HG03439 (cell line): ENCODE data around the gene BCL2.

Experiments used
- ATAC-seq: cut with Tn5 transposase; IDR thresholded peaks from one replicate; pipeline ENCODE4 v1.9.1; 2021; ENCODE audit warnings: mild to moderate bottlenecking, moderate library complexity; ENCODE audit not compliant: unreplicated experiment

BCL2 gene

GRCh38 chr18:63262369-63263335, 56.9 kb downstream of the BCL2 start:
- no peak for ATAC-seq

- ATAC-seq: no peak
These were observed 58.5 kb downstream of the BCL2 start for GRCh38 chr18:63261029-63261428.

- no peak for ATAC-seq
These were observed 59.2 kb downstream of the BCL2 start for GRCh38 chr18:63260380-63260754.

- ATAC-seq: no peak
These were observed 59.8 kb downstream of the BCL2 start for GRCh38 chr18:63259567-63260379.

- no peak for ATAC-seq
These were observed 60.6 kb downstream of the BCL2 start for GRCh38 chr18:63258749-63259566.

- ATAC-seq: peak; percentile 64
These were observed 62.1 kb downstream of the BCL2 start for GRCh38 chr18:63257453-63257852.

GRCh38 chr18:63255435-63255834, 64.1 kb downstream of the BCL2 start:
- no peak for ATAC-seq

GRCh38 chr18:63254716-63255399, 64.7 kb downstream of the BCL2 start:
- no peak for ATAC-seq

GRCh38 chr18:63253428-63254372, 65.9 kb downstream of the BCL2 start:
- ATAC-seq: no peak

GRCh38 chr18:63253014-63253413, 66.6 kb downstream of the BCL2 start:
- ATAC-seq: no peak

- no peak for ATAC-seq
These were observed 69.8 kb downstream of the BCL2 start for GRCh38 chr18:63249771-63250170.

GRCh38 chr18:63247926-63248325, 71.6 kb downstream of the BCL2 start:
- ATAC-seq: no peak

- no peak for ATAC-seq
These were observed 72.1 kb downstream of the BCL2 start for GRCh38 chr18:63247506-63247905.

- no peak for ATAC-seq
These were observed 74.0 kb downstream of the BCL2 start for GRCh38 chr18:63245600-63245999.

GRCh38 chr18:63244607-63245006, 75.0 kb downstream of the BCL2 start:
- ATAC-seq: no peak

GRCh38 chr18:63241760-63242159, 77.8 kb downstream of the BCL2 start:
- ATAC-seq: no peak

GRCh38 chr18:63241317-63241712, 78.3 kb downstream of the BCL2 start:
- ATAC-seq: no peak

GRCh38 chr18:63240531-63241316, 78.8 kb downstream of the BCL2 start:
- ATAC-seq: no peak

GRCh38 chr18:63238693-63239075, 80.9 kb downstream of the BCL2 start:
- ATAC-seq: no peak
